ENCODE data around the gene SCLT1. TPM values are rescaled to one million over a fixed set of nuclear protein-coding genes. Genes with fewer than 3 reads are reported as not detected.

SCLT1 gene
- total RNA-seq, 1 experiment from 2014 or later: 11.3 TPM

- Mint-ChIP-seq H3K27me3 (ENCODE audit: low read depth) (no peaks in the 10 kb centered on the region), H3K9me3 (no peaks in the 10 kb centered on the region), H3K4me3 (no peak overlapping the region), H3K36me3 (ENCODE audit: insufficient read depth in 1 of 3, low read depth in 3 of 3) (no peaks in the 10 kb centered on the region), H3K4me1 (no peaks in the 10 kb centered on the region), H3K27ac (no peak overlapping the region)
- TF ChIP-seq CTCF (conservative IDR thresholded peaks at IDR 0.05): no peak
- H3K18ac ChIP-seq (ENCODE audit: insufficient read length, low read depth, low read length): no peak overlapping the region
- no peak overlapping the region for H3K9ac ChIP-seq (ENCODE audit: extremely low read depth, insufficient read length, low read length)
- WGBS (ENCODE audit: extremely low coverage, insufficient read length, low lambda C conversion rate): no CpG with 5 or more reads among the region's 2 CpGs
- no peak overlapping the region for H3K27ac ChIP-seq (ENCODE audit: insufficient read length, low read depth, low read length)
- no peak overlapping the region for H4K91ac ChIP-seq (ENCODE audit: insufficient read length, low read depth, low read length)
- H3K4me1 ChIP-seq (ENCODE audit: insufficient read depth, low read length): no peaks in the 10 kb centered on the region
- H2AFZ ChIP-seq (ENCODE audit: low read length): no peak overlapping the region
- H3K23me2 ChIP-seq (ENCODE audit: insufficient read length, low read depth, low read length, poor library complexity, severe bottlenecking): no peaks in the 10 kb centered on the region
- H2BK12ac ChIP-seq (ENCODE audit: insufficient read length, low read depth, low read length): no peak overlapping the region
- no peaks in the 10 kb centered on the region for H3K79me2 ChIP-seq (ENCODE audit: insufficient read depth, low read length)
- no peak overlapping the region for H3K14ac ChIP-seq (ENCODE audit: insufficient read depth, low read length)
- no peak for DNase-seq
- no peak overlapping the region for H3T11ph ChIP-seq (ENCODE audit: low read length)
- H4K5ac ChIP-seq (ENCODE audit: insufficient read length, low read depth, low read length): no peak overlapping the region
- H3K27me3 ChIP-seq (ENCODE audit: insufficient read depth, low read length): no peaks in the 10 kb centered on the region
- no peaks in the 10 kb centered on the region for H3K9me3 ChIP-seq (ENCODE audit: control insufficient read depth, low read depth, low read length)
- no peak overlapping the region for H3K23ac ChIP-seq (ENCODE audit: insufficient read length, low read depth, low read length)
- H2BK120ac ChIP-seq (ENCODE audit: low read depth, low read length, poor library complexity, severe bottlenecking): no peak overlapping the region
- no peak overlapping the region for H2BK20ac ChIP-seq (ENCODE audit: low read depth, low read length, poor library complexity, severe bottlenecking)
- no peak overlapping the region for H3K4ac ChIP-seq (ENCODE audit: low read depth, low read length)
- no peak overlapping the region for H2BK15ac ChIP-seq (ENCODE audit: low read depth, low read length)
- no peaks in the 10 kb centered on the region for H3K79me1 ChIP-seq (ENCODE audit: insufficient read depth, low read depth, low read length, poor library complexity, severe bottlenecking)
- H4K20me1 ChIP-seq (ENCODE audit: control insufficient read depth, insufficient read depth, insufficient read length): no peaks in the 10 kb centered on the region
- no peak overlapping the region for H3K4me2 ChIP-seq (ENCODE audit: insufficient read depth, insufficient read length, low read length)
- no peak overlapping the region for H4K8ac ChIP-seq (replicated peaks; ENCODE audit: insufficient read length, low read depth, low read length)
- H3K56ac ChIP-seq (ENCODE audit: insufficient read length, low read depth, low read length): no peak overlapping the region
- H2BK5ac ChIP-seq (ENCODE audit: insufficient read length, low read length): no peak overlapping the region
- no peak overlapping the region for H2AK5ac ChIP-seq (ENCODE audit: insufficient read length, low read length)
These were observed 185.4 kb downstream of the SCLT1 start for GRCh38 chr4:128907981-128908380.
